Measurements from ENCODE around the gene TBX10. TPM values are rescaled to one million over a fixed set of nuclear protein-coding genes. Genes with fewer than 3 reads are reported as not detected.

TBX10 gene
- total RNA-seq, 4 donors from 2014 or later = not detected

- no peak for ATAC-seq (ENCODE audit: low FRiP score)
- DNase-seq (ENCODE audit: low spot score) = no peak
- no peak for TF ChIP-seq CTCF (IDR thresholded peaks at IDR 0.05)
These were observed 34.9 kb upstream of the TBX10 start, which contains the start of gene ALDH3B2 for GRCh38 chr11:67674442-67674871. Gene ALDH3B2, minus strand, starts transcription at chr11:67674623. Its CDS starts 7,688 bp downstream, at chr11:67666935.

DNA sequence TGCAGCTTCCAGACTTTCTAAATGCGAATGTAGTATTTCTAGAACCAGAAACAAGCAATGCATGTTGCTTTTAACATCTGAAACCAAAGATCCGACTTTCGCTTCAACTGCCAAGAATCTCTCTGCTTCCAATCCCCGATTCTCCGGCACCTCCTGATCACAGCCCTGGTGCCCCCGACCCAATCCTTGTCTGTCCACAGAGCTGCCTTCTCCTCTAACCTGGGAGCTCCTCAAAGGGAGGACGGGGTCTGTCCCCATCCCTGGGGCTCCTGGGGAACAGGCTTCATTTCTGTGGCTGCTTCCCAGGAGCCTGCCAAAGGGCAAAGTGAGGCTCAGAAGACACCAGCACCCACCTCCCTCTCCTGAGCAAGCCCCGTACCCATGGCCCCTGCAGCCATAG, 34.3 kb upstream of the TBX10 start:
- TF ChIP-seq CTCF (IDR thresholded peaks at IDR 0.05) = no peak
- no peak for ATAC-seq (ENCODE audit: low FRiP score)
- no peak for DNase-seq (ENCODE audit: low spot score)

DNA sequence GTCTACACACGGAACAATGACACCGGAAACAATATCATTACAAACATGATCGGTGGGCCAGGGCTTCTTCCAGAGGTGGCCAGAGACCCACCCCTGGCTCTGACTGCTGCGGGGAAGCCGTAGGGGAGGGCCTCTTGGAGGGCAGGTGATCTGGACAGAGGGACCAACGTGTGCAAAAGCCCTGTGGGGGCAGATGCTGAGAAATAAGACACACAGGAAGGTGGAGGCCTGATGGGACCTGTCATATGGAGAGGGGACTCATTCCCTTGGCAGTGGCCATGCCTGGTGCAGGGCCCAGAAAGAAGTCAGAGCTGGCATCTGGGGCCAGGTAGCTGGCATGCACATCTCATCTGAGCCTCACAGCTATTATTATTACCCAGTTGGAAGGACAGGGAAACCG, 33.8 kb upstream of the TBX10 start:
- TF ChIP-seq CTCF (IDR thresholded peaks at IDR 0.05) = no peak
- DNase-seq (ENCODE audit: low spot score) (no peak), ATAC-seq (ENCODE audit: low FRiP score) (no peak)

- ATAC-seq (ENCODE audit: low FRiP score) (no peak), DNase-seq (ENCODE audit: low spot score) (no peak)
- TF ChIP-seq CTCF (IDR thresholded peaks at IDR 0.05) = no peak
These were observed 31.6 kb upstream of the TBX10 start for GRCh38 chr11:67671211-67671520.

DNA sequence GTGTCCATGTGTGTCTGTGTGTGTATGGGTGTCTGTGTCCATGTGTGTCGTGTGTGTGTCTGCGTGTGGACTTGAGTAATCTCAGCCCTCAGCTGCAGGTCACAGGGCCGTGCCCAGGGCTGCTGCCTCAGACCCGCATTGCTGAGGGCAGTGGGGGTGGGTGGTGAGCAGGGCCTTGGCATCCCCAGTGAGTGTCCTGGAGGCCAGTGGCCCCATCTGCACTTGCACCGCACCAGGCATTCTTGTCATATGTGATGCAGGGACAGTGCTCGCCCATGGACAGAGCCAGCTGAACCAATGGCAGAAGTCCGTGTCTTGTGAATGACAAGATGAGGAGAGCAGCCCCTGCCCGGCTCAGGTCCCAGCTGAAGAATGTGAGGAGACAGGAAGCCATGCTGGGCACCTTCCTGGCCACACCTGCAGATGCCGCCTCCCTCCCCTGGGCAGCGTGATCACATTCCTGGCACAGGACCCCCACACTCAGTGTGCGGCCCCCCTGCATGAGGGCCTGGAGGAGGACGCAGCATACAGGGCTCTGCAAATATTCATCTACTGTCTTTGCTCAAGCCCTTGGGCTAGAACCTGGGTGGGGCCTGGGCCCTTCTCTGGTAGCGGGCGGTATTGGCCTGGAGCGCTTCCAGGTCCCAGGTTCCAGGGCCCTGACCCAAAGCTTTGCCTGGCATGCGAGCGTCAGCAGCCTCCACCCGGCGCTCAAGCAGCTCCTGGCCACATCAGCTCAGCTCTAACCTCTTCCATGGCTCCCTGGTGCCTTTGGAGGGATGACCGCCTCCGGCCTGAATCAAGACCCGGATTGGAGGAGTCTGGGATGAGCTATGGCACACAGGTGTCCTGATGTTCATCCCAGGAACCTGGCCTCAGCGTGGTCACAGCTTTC, 31.0 kb upstream of the TBX10 start:
- DNase-seq (ENCODE audit: low spot score) (no peak), ATAC-seq (ENCODE audit: low FRiP score) (no peak)
- no peak for TF ChIP-seq CTCF (IDR thresholded peaks at IDR 0.05)

GRCh38 chr11:67668192-67668551, 28.6 kb upstream of the TBX10 start:
- no peak for ATAC-seq (ENCODE audit: low FRiP score)
- no peak for DNase-seq (ENCODE audit: low spot score)
- TF ChIP-seq CTCF (IDR thresholded peaks at IDR 0.05) = no peak

Data from omental fat pad (tissue), 4 donors.